ENCODE results near the gene METTL8.

DNA sequence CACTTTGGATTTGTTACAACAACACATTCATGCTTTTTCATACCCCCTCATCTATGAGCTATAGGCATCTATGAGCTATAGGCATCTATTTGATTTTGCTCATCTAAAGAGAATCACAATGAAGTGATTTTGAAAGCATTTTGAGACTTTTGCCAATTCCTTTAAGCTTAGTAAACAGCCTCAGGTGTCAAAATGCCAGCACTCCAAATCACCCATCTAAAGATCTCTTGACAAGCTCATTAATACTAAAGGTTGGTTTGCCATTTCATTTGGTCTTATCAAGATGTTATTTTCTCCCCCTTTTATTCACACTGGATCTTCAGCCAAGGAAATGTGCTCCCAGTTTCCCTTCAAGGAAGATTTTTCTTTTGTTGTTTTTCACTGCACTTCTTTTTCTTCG is 162.4 kb downstream of the METTL8 start:
- TF ChIP-seq, protein P1, sequence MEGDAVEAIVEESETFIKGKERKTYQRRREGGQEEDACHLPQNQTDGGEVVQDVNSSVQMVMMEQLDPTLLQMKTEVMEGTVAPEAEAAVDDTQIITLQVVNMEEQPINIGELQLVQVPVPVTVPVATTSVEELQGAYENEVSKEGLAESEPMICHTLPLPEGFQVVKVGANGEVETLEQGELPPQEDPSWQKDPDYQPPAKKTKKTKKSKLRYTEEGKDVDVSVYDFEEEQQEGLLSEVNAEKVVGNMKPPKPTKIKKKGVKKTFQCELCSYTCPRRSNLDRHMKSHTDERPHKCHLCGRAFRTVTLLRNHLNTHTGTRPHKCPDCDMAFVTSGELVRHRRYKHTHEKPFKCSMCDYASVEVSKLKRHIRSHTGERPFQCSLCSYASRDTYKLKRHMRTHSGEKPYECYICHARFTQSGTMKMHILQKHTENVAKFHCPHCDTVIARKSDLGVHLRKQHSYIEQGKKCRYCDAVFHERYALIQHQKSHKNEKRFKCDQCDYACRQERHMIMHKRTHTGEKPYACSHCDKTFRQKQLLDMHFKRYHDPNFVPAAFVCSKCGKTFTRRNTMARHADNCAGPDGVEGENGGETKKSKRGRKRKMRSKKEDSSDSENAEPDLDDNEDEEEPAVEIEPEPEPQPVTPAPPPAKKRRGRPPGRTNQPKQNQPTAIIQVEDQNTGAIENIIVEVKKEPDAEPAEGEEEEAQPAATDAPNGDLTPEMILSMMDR (IDR thresholded peaks at IDR 0.05; ENCODE audit: low read length) = no peak
- TF ChIP-seq EZH2phosphoT487 (IDR thresholded peaks at IDR 0.05; ENCODE audit: low read length) (no peak), EZH2 (optimal IDR thresholded peaks at IDR 0.05; ENCODE audit: low read depth, low read length) (no peak)

Measured in MM.1S (cell line).